Activated T-helper 2 cell treated with anti-CD3 and anti-CD28 coated beads, Interferon-gamma antibody, Interleukin-2, Interleukin-4, amounts not matched to agents 10 μg/mL and 5 μg/mL and 100 μg/mL, durations not matched to agents 14 hours and 24 hours and 36 hours (primary cell): ENCODE data around the gene PPME1. TPM values are rescaled to one million over a fixed set of nuclear protein-coding genes. Genes with fewer than 3 reads are reported as not detected.

ENCODE experiments used
- DNase-seq: peaks from one replicate; pipeline ENCODE4 v3.0.0; 2021; ENCODE audit warnings: low spot score
- H3K27ac Mint-ChIP-seq: one replicate; pipeline ENCODE4 v1.8.0; 2021; ENCODE audit warnings: mixed read lengths
- H3K27me3 Mint-ChIP-seq: one replicate; pipeline ENCODE4 v1.8.0; 2021; ENCODE audit warnings: low read depth, mixed read lengths
- H3K36me3 Mint-ChIP-seq: one replicate; pipeline ENCODE4 v1.8.0; 2021; ENCODE audit warnings: low read depth, mixed read lengths
- H3K4me1 Mint-ChIP-seq: one replicate; pipeline ENCODE4 v1.8.0; 2021; ENCODE audit warnings: low read depth, mixed read lengths
- H3K4me3 Mint-ChIP-seq: one replicate; pipeline ENCODE4 v1.8.0; 2021; ENCODE audit warnings: low read depth, mild to moderate bottlenecking, moderate library complexity, mixed read lengths
- H3K9me3 Mint-ChIP-seq: one replicate; pipeline ENCODE4 v1.8.0; 2021; ENCODE audit warnings: mixed read lengths
- intact Hi-C: fragments of 100-400 bp; cut with micrococcal nuclease; formaldehyde crosslinking; loops from one replicate; pipeline ENCODE4 v1.15.1; 2023
- total RNA-seq: library from RNA; stranded (reverse); gene quantifications from 2 replicates; pipeline ENCODE4 v1.2.3, GENCODE V29; 2022

Gene PPME1
- total RNA-seq, 1 donor from 2014 or later, result 67.5 TPM

DNA sequence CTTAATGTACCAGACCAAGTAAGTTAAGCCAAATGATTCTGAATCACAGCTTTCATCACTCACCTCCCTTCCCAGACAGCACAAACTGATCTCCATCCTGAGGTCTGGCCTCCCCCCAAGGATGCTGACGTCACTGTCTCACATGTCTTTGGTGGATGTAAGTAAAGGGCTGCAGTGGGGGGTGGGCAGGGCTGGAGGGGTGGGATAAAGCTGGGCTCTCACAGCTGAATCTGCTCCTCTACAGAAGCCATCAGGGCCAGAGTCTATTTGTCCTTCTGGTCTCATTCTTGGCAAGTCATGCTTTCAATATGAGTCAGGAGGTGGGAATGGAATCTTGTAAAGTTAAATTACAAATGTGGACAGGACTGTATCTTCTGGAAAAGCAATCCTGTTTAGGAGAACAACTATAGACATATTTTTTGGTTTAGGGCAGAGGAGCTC is 107.7 kb downstream of the PPME1 start:
- no peaks in the 10 kb centered on the region for H3K9me3 Mint-ChIP-seq
- no peaks in the 10 kb centered on the region for H3K36me3 Mint-ChIP-seq
- no peak for DNase-seq

DNA sequence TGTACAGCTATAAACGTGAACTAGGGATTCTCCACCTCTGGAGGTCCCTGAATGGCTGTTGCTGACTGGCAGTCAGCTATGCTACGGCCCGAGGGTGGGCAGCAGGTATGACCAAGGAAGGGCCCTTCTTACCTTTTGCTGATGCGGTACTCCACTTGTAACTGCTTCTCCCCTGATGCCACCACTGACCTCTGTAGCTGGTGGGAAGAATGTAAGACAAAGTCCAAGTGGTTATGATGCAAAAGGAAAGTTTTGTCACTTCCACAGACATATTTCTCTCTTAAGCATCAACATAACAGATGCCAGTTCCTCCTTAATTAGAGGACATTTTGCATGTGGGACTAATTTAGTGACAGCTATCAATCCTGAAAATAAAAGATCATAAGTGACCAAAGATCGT is 108.2 kb downstream of the PPME1 start:
- H3K27me3 Mint-ChIP-seq, result peaks cover 18% of the 10 kb centered on the region
- H3K9me3 Mint-ChIP-seq, result no peaks in the 10 kb centered on the region
- intact Hi-C loops, result no loop called here
- DNase-seq, result no peak
- no peak overlapping the region for H3K4me3 Mint-ChIP-seq
- no peak overlapping the region for H3K27ac Mint-ChIP-seq
- no peaks in the 10 kb centered on the region for H3K4me1 Mint-ChIP-seq
- H3K36me3 Mint-ChIP-seq, result no peaks in the 10 kb centered on the region

More for the DNA sequence above, 107.7 kb downstream of the PPME1 start:
- H3K4me1 Mint-ChIP-seq, result no peaks in the 10 kb centered on the region
- no peak overlapping the region for H3K4me3 Mint-ChIP-seq
- H3K27ac Mint-ChIP-seq, result no peak overlapping the region
- intact Hi-C loops, result no loop called here
- peaks cover 18% of the 10 kb centered on the region for H3K27me3 Mint-ChIP-seq

DNA sequence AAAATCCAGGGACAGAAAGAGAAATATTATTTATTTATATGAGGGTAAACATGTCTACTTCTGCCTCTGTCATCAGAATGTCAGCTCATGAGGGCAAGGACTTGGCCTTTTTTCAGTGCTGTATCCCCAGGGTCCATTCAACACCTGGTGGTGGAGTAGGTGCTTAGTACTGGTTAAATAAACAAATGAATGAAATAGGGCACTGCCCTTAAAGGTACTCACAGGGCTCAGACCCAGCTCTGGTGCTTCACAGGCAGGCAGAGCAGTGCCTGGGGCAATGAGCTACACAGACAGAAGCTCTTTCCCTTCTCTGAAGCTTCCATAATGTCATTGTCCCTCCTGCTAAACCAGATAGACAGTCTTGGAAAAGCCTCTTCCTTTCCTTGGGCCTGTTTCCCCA is 109.4 kb downstream of the PPME1 start:
- no peak overlapping the region for H3K27ac Mint-ChIP-seq
- H3K27me3 Mint-ChIP-seq, result peaks cover 17% of the 10 kb centered on the region
- no peaks in the 10 kb centered on the region for H3K9me3 Mint-ChIP-seq
- intact Hi-C loops, result no loop called here
- H3K36me3 Mint-ChIP-seq, result no peaks in the 10 kb centered on the region
- H3K4me1 Mint-ChIP-seq, result no peaks in the 10 kb centered on the region
- H3K4me3 Mint-ChIP-seq, result no peak overlapping the region
- no peak for DNase-seq

DNA sequence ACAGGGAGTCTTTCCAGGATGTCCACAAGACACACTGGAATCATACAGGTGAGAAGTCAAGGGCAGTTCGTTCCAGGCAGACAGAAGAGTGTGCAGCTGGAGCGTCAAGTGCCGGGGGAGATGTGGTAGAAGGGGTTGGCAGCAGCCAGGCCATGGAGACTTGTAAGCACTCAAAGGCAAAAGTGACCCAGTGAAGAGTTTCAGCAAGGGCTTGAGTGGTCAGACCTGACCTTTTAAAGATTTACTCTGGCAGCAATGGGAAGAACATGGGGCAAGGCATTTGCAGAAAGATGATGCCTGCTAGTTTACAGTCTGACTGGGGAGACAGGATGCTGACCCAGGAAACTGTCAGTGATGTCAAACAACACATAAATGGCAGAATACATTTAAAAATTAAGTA is 111.3 kb downstream of the PPME1 start:
- Mint-ChIP-seq H3K27me3 (peaks cover 8% of the 10 kb centered on the region), H3K9me3 (no peaks in the 10 kb centered on the region), H3K4me3 (no peak overlapping the region), H3K36me3 (no peaks in the 10 kb centered on the region), H3K4me1 (no peaks in the 10 kb centered on the region), H3K27ac (no peak overlapping the region)
- DNase-seq, result no peak
- intact Hi-C loops, result no loop called here

DNA sequence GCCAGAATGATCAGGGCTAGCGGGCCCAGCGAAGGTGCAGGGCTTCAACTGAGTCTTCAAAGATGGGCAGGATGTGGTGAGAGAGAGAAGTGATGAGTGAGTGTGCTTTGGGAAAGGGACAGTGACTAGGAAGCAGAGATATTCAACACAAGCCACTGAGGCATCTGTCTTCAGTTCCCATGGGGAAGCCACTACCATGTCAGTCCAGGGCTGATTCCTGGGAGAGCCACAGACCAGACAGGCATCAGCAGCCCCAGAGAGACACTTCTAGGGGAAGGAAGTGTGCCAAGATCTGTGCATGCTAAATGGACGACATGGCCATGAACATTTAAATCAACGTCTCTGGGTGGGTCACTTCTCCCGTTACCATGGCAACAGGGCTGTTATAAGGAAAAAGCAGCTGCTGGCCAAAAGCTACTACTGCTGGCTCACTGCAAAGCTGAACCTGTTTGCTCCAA is 111.9 kb downstream of the PPME1 start:
- DNase-seq, result no peak
- intact Hi-C loops, result no loop called here
- Mint-ChIP-seq H3K9me3 (no peaks in the 10 kb centered on the region), H3K4me1 (peaks cover 1% of the 10 kb centered on the region), H3K27me3 (peaks cover 4% of the 10 kb centered on the region), H3K36me3 (no peaks in the 10 kb centered on the region), H3K27ac (no peak overlapping the region), H3K4me3 (no peak overlapping the region)

DNA sequence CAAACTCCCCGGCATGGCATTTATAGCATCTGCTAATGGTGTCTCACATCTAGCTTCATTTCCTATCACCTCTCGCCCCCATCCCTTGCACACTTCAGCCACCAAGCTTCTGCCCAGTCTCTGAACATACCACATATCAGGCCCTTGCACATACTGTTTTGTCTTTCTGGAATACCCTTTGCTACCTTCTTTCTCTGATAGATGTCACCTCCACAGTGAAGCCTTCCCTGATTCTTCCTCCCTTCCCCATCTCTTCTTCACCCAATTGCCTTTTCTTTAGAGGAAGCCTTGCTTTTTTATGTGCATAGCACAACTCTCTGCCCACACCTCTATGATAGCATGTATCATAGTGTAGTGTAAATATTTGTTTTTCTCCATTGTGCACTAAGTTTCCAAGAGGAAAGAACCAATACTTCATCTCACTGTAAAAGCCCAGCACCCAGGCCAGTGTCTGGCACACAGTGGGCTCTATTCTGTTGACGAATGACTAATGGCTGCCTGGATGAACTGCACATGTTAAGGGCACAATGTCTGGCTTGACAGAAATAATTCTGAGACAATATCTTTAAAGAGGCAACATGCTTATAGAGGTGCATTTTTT is 112.6 kb downstream of the PPME1 start:
- H3K27ac Mint-ChIP-seq, result no peak overlapping the region
- no peaks in the 10 kb centered on the region for H3K9me3 Mint-ChIP-seq
- no peaks in the 10 kb centered on the region for H3K27me3 Mint-ChIP-seq
- no peak for DNase-seq
- peaks cover 7% of the 10 kb centered on the region for H3K4me1 Mint-ChIP-seq
- intact Hi-C loops, result no loop called here
- H3K36me3 Mint-ChIP-seq, result no peaks in the 10 kb centered on the region
- H3K4me3 Mint-ChIP-seq, result no peak overlapping the region

DNA sequence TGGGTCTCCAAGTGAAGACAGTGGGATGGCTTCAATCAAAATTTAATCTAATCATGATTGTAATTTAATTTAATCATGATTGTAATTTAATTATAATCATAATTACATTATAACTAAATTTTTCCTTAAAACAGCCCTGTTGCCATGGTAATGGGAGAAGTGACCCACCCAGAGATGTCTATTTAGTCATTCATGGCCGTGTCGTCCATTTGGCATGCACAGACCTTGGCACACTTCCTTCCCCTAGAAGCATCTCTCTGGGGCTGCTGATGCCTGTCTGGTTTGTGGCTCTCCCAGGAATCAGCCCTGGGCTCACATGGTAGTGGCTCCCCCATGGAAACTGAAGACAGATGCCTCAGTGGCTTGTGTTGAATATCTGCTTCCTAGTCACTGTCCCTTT is 113.4 kb downstream of the PPME1 start:
- no peaks in the 10 kb centered on the region for H3K27me3 Mint-ChIP-seq
- no peak overlapping the region for H3K27ac Mint-ChIP-seq
- no peak overlapping the region for H3K4me3 Mint-ChIP-seq
- intact Hi-C loops, result no loop called here
- peaks cover 7% of the 10 kb centered on the region for H3K4me1 Mint-ChIP-seq
- H3K9me3 Mint-ChIP-seq, result no peaks in the 10 kb centered on the region
- no peaks in the 10 kb centered on the region for H3K36me3 Mint-ChIP-seq
- DNase-seq, result no peak

DNA sequence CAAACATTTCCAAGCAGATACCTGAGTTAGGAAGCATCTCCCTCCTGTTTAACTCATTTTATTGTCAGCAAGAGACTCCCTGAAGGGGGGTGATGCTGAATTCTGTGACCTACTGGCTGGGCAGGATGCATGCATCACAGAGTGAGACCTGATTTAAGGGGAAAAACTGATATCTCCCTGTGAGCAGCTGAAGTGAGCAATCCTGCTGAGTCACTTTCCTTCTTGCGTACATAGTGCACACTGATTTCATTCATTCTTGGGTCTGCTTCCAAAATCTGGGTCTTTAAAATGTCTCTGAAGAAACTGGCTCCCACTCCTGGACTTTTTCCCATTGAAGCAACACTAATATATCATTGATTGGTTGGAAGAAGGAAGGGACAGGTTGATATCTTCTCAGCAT is 117.1 kb downstream of the PPME1 start:
- Mint-ChIP-seq H3K4me3 (no peak overlapping the region), H3K27me3 (peaks cover 10% of the 10 kb centered on the region), H3K4me1 (peaks cover 7% of the 10 kb centered on the region), H3K36me3 (no peaks in the 10 kb centered on the region), H3K9me3 (no peaks in the 10 kb centered on the region), H3K27ac (no peak overlapping the region)
- intact Hi-C loops, result no loop called here
- no peak for DNase-seq

DNA sequence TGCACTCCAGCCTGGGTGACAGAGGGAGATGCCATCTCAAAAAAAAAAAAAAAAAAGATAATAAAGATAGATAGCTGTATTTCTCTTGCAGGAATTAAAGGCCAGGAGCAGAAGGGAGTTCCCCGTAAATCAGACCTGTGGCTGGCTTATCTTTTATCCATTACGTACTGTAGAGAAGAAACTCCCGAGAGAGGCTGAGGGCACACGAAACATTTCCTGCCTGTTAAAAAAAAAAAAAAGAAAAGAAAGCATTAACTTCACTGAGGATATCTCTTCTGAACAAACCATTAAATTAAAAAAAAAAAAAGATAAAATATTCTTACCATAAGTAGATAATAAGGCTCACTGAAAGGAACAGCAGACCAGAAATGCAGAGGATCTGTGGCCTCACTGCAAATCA is 117.8 kb downstream of the PPME1 start:
- intact Hi-C loops, result no loop called here
- DNase-seq, result no peak
- H3K27me3 Mint-ChIP-seq, result peaks cover 13% of the 10 kb centered on the region
- no peaks in the 10 kb centered on the region for H3K9me3 Mint-ChIP-seq
- no peak overlapping the region for H3K4me3 Mint-ChIP-seq
- H3K36me3 Mint-ChIP-seq, result no peaks in the 10 kb centered on the region
- H3K27ac Mint-ChIP-seq, result no peak overlapping the region
- peaks cover 7% of the 10 kb centered on the region for H3K4me1 Mint-ChIP-seq

DNA sequence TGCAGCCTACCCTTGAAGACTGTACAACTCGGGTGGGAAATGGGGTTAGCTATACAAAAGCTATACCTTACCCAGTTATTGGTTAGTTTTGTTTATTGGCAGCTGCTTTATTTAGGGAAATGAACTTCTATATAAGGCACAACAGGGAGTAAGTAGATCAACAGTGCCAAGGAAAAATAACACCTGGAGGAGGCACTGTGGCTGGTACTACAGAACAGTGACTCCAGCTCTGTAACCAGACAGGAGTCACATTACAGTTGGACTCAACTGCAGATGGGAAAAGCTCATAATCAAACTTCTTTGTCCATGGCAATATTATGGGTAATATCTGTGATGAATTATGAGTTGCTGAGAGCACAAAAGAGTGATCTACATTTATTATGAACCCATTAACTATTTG is 126.4 kb downstream of the PPME1 start:
- H3K27me3 Mint-ChIP-seq, result peaks cover 14% of the 10 kb centered on the region
- H3K9me3 Mint-ChIP-seq, result no peaks in the 10 kb centered on the region
- H3K4me1 Mint-ChIP-seq, result peaks cover 4% of the 10 kb centered on the region
- H3K36me3 Mint-ChIP-seq, result no peaks in the 10 kb centered on the region
- no peak overlapping the region for H3K27ac Mint-ChIP-seq
- H3K4me3 Mint-ChIP-seq, result no peak overlapping the region
- DNase-seq, result no peak
- intact Hi-C loops, result no loop called here

DNA sequence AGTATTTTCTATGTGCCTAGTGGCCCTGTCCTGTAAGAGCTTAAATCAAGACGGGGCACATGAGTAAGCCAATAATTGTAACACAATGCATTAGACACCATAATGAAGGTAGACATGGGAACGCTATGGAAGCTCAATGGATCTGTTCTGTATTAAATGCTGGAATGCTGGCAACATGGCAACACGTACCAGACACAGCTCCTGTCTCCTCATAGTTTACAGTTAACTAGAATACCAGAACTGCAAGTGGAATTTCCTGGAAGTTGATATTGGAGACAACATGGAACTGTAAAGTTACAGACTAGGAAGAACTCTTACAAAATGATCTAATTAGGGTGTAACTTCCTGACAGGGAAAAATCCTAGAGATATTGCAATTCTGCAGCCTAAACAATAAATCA is 127.9 kb downstream of the PPME1 start:
- peaks cover 4% of the 10 kb centered on the region for H3K4me1 Mint-ChIP-seq
- no peak for DNase-seq

More for the DNA sequence above, 127.9 kb downstream of the PPME1 start:
- Mint-ChIP-seq H3K36me3 (no peaks in the 10 kb centered on the region), H3K9me3 (no peaks in the 10 kb centered on the region), H3K27ac (no peak overlapping the region), H3K4me3 (no peak overlapping the region), H3K27me3 (peaks cover 4% of the 10 kb centered on the region)
- intact Hi-C loops, result no loop called here

Other genes starting within 250 kb of the PPME1 start
- 0.44 and 0.52 TPM in 2 replicates for gene DNAJB13, start 220.3 kb upstream of the PPME1 start, total RNA-seq
- gene UCP2, start 188.4 kb upstream of the PPME1 start, total RNA-seq, result 429 and 437 TPM in 2 replicates
- 2.0 and 2.6 TPM in 2 replicates for gene UCP3, start 162.2 kb upstream of the PPME1 start, total RNA-seq
- gene C2CD3, start 287 bp upstream of the PPME1 start, total RNA-seq, result 32.5 and 33.1 TPM in 2 replicates
- gene P4HA3, start 140.4 kb downstream of the PPME1 start, total RNA-seq, result not detected in 2 replicates
- 17.1 and 18.2 TPM in 2 replicates for gene PGM2L1, start 227.1 kb downstream of the PPME1 start, total RNA-seq